GM23248 (cell line): ENCODE data around the gene RABGAP1L. TPM values are rescaled to one million over a fixed set of nuclear protein-coding genes. Genes with fewer than 3 reads are reported as not detected.

Source experiments
- DNase-seq: peaks from one replicate; pipeline ENCODE4 v3.0.0-alpha.2; 2015
- H2AFZ ChIP-seq: fragments of 200-600 bp; sonication (generic); 2 replicates; pipeline ENCODE4 v1.6.1; 2016; ENCODE audit warnings: antibody characterized with exemption
- H3F3A ChIP-seq: fragments of 200-600 bp; sonication (generic); 2 replicates; pipeline ENCODE4 v1.6.1; 2016; ENCODE audit warnings: mild to moderate bottlenecking, antibody characterized with exemption, mixed run types; ENCODE audit not compliant: insufficient read depth
- H3K27ac ChIP-seq: fragments of 200-600 bp; sonication (generic); 2 replicates; pipeline ENCODE4 v1.5.1; 2016; ENCODE audit warnings: mild to moderate bottlenecking
- H3K27me3 ChIP-seq: fragments of 200-600 bp; sonication (generic); replicated peaks from 2 replicates; pipeline ENCODE4 v1.6.1; 2016; ENCODE audit warnings: mild to moderate bottlenecking; ENCODE audit not compliant: insufficient read depth
- H3K36me3 ChIP-seq: fragments of 200-600 bp; sonication (generic); 2 replicates; pipeline ENCODE4 v1.6.1; 2016; ENCODE audit warnings: low read depth, mild to moderate bottlenecking
- H3K4me1 ChIP-seq: fragments of 200-600 bp; sonication (generic); 2 replicates; pipeline ENCODE4 v1.6.1; 2016; ENCODE audit warnings: mild to moderate bottlenecking; ENCODE audit not compliant: insufficient read depth
- H3K4me2 ChIP-seq: fragments of 200-600 bp; sonication (generic); one replicate; pipeline ENCODE4 v1.6.1; 2016; ENCODE audit warnings: mild to moderate bottlenecking; ENCODE audit not compliant: unreplicated experiment
- H3K4me3 ChIP-seq: fragments of 200-600 bp; sonication (generic); 2 replicates; pipeline ENCODE4 v1.5.1; 2016; ENCODE audit warnings: mild to moderate bottlenecking
- H3K79me2 ChIP-seq: fragments of 200-600 bp; sonication (generic); 2 replicates; pipeline ENCODE4 v1.6.1; 2016; ENCODE audit warnings: mild to moderate bottlenecking; ENCODE audit not compliant: insufficient read depth
- H3K9ac ChIP-seq: fragments of 200-600 bp; sonication (generic); 2 replicates; pipeline ENCODE4 v1.6.1; 2016; ENCODE audit warnings: mild to moderate bottlenecking
- H3K9me2 ChIP-seq: fragments of 200-600 bp; sonication (generic); 2 replicates; pipeline ENCODE4 v1.6.1; 2016; ENCODE audit warnings: mixed run types, mild to moderate bottlenecking, moderate library complexity; ENCODE audit not compliant: insufficient read depth
- H3K9me3 ChIP-seq: fragments of 200-600 bp; sonication (generic); one replicate; pipeline ENCODE4 v1.6.1; 2017; ENCODE audit warnings: low read depth
- H4K20me1 ChIP-seq: fragments of 200-600 bp; sonication (generic); 2 replicates; pipeline ENCODE4 v1.6.0; 2016; ENCODE audit not compliant: insufficient read depth
- EZH2 ChIP-seq: fragments of 200-600 bp; sonication (generic); IDR thresholded peaks from 2 replicates; pipeline ENCODE4 v1.6.1; 2018; ENCODE audit warnings: antibody characterized with exemption, mild to moderate bottlenecking; ENCODE audit not compliant: insufficient read depth, poor library complexity, severe bottlenecking
- EZH2phosphoT487 ChIP-seq: fragments of 200-600 bp; sonication (generic); IDR thresholded peaks from 2 replicates; pipeline ENCODE4 v1.6.1; 2018; ENCODE audit warnings: antibody characterized with exemption, moderate library complexity, mild to moderate bottlenecking, low read depth; ENCODE audit not compliant: insufficient read depth
- WGBS, 2 experiments: methylation state at CpG; one replicate each; pipeline ENCODE4 v1.1.6; 2015 to 2017; ENCODE audit warnings: low lambda C conversion rate in 2 of 2, low coverage in 1 of 2; ENCODE audit errors: missing lambda C conversion rate in 2 of 2; 5-methylcytosine and 5-hydroxymethylcytosine counted together
- in situ Hi-C: fragments of 300-500 bp; cut with MboI; formaldehyde crosslinking; loops from 2 replicates; pipeline ENCODE4 v1.15.0; 2020
- polyA plus RNA-seq: library from polyadenylated mRNA; unstranded; fragments of >200 nt; fragmentation: Nextera tagmentation; extraction: Ambion mirVana; gene quantifications from 2 replicates; pipeline ENCODE4 v1.2.1, GENCODE V29; 2016
- total RNA-seq: library from RNA; depleted of rRNA; stranded (reverse); fragments of >200 nt; shearing (Covaris generic); gene quantifications from 2 replicates; pipeline ENCODE4 v1.2.3, GENCODE V29; 2014

The RABGAP1L gene
- total and polyA plus RNA-seq, 2 experiments from 2014 or later, result 13.7 to 21.6 TPM

DNA sequence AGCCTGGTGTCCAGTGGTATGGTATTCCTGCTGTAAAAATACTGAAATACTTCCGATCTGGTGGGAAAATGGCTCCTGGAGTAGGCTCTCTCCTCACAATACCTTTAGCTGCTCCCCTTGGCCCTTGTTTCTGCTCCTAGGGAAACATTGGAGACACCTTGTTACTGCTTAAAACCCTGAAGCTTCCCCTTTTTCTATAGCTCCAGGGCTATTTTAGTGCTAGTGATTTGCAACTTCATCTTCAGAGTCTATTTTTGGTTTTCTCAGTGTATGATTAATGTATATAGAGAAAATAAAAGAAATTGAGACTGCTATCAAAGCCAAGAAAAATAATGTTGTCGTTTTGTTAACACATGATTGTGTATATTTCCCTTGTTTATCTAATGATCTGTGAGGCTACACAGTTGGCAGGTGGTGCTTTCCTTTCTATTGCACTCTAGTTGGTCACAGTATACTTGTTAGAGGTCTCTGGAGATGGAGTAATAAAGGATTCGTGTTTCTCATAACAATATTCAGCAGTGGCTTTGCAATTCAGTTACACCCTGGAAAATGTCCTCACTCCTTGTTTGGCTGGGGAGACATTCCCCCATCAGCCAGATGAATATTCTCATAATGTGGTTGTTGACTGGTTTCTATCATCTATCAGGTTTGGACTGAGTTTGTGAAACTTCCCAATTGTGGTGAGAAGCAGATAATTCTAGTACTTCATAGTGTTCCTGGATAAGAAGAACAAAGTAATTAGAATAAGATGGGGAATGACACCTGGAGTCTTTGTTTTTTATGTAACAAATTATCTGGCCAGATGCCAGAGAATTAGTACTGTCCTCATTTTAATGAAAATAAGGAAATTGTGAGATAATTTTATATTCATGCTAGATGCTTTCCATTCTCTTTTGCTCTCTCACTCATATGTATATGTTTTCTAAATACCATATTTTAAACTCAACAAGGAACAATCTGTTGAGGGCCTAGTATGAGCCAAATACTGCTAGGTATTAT is 795.6 kb downstream of the RABGAP1L start:
- Histone ChIP-seq H3K9me2 (no peaks in the 10 kb centered on the region), H3K36me3 (no peaks in the 10 kb centered on the region), H3F3A (no peaks in the 10 kb centered on the region), H3K9ac (no peak overlapping the region), H3K4me3 (no peak overlapping the region), H4K20me1 (no peaks in the 10 kb centered on the region), H3K4me2 (no peak overlapping the region), H3K27me3 (no peaks in the 10 kb centered on the region), H3K4me1 (no peaks in the 10 kb centered on the region), H3K79me2 (no peaks in the 10 kb centered on the region), H3K27ac (no peak overlapping the region), H2AFZ (no peak overlapping the region), H3K9me3 (no peaks in the 10 kb centered on the region)
- 53 to 60% methylated on average over 3 of the region's 3 CpGs for WGBS, 2 experiments
- no peak for DNase-seq
- in situ Hi-C loops, result no loop called here
- TF ChIP-seq EZH2 (no peak), EZH2phosphoT487 (no peak)

DNA sequence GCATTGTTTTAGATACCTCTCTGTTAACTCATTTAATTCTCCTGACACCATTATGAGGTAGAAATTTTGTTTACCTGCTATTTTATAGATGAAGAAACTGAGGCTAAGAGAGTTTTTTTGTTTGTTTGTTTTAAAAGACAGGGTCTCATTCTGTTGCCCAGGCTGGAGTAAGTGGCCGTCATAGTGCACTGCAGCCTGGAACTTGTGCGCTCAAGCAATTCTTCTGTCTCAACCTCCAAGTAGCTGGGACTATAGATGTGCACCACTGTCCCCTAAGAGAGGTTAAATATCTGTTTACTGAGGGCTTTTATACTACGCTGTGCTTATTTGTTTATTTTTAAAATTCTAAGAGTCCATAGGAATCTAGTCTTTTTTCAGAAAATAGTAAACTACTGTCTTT is 796.8 kb downstream of the RABGAP1L start:
- WGBS, 2 experiments, result 97 to 98% methylated on average over 3 of the region's 3 CpGs
- no peak for DNase-seq
- no peaks in the 10 kb centered on the region for H3K36me3 ChIP-seq
- no peak overlapping the region for H3K27ac ChIP-seq
- in situ Hi-C loops, result no loop called here
- no peaks in the 10 kb centered on the region for H3K9me3 ChIP-seq
- H3K79me2 ChIP-seq, result no peaks in the 10 kb centered on the region
- TF ChIP-seq EZH2, result no peak
- TF ChIP-seq EZH2phosphoT487, result no peak
- H3K9ac ChIP-seq, result no peak overlapping the region
- no peak overlapping the region for H2AFZ ChIP-seq
- no peak overlapping the region for H3K4me3 ChIP-seq
- no peaks in the 10 kb centered on the region for H3F3A ChIP-seq
- no peaks in the 10 kb centered on the region for H4K20me1 ChIP-seq
- H3K9me2 ChIP-seq, result no peaks in the 10 kb centered on the region
- H3K27me3 ChIP-seq, result no peaks in the 10 kb centered on the region
- no peaks in the 10 kb centered on the region for H3K4me1 ChIP-seq
- H3K4me2 ChIP-seq, result no peak overlapping the region

DNA sequence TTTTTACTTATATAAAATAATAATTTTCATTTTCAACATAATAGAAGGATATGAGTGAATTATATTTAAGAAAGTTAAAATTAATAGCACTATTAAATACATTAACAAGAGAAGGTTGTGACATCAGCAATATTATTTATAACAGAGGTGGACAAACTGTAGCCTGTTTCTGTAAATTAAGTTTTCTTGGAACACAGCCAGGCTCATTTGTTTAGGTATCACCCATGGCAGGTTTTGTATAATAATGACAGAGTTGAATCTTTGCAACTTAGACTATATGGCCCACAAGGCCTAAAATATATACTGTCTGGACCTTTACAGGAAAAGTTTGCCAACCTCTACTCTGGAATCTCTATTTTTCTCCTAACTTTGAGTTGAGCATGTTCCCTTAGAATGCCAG is 797.7 kb downstream of the RABGAP1L start:
- H3K9ac ChIP-seq, result no peak overlapping the region
- H3K9me2 ChIP-seq, result no peaks in the 10 kb centered on the region
- no peak overlapping the region for H3K4me2 ChIP-seq
- no peaks in the 10 kb centered on the region for H3K9me3 ChIP-seq
- H4K20me1 ChIP-seq, result no peaks in the 10 kb centered on the region
- H3K4me1 ChIP-seq, result no peaks in the 10 kb centered on the region
- in situ Hi-C loops, result no loop called here
- no peaks in the 10 kb centered on the region for H3F3A ChIP-seq
- H3K79me2 ChIP-seq, result no peaks in the 10 kb centered on the region
- no peak overlapping the region for H2AFZ ChIP-seq
- H3K4me3 ChIP-seq, result no peak overlapping the region
- DNase-seq, result no peak
- no peaks in the 10 kb centered on the region for H3K27me3 ChIP-seq
- H3K36me3 ChIP-seq, result no peaks in the 10 kb centered on the region
- H3K27ac ChIP-seq, result no peak overlapping the region
- TF ChIP-seq EZH2 (no peak), EZH2phosphoT487 (no peak)

DNA sequence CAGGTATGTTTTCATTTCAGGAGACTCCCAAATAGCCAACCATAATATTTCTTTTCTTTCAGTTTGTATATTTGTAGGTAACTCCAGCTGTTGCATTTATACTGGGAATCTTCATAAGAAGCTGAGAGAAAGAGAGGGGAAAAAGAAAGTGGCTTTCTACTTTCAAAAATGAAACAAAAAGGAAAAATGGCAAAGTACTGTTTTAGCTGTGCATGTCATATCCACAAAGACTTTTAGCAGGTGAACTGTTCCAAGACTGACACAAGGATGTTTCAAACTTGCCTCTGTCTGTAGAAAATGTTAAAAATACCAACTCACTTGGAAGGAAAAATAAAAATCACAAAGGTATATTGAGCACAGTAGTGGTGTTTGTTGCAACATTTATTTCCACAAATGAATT is 798.5 kb downstream of the RABGAP1L start:
- H3K4me2 ChIP-seq, result no peak overlapping the region
- no peaks in the 10 kb centered on the region for H3K4me1 ChIP-seq
- no peaks in the 10 kb centered on the region for H3K27me3 ChIP-seq
- H3K9ac ChIP-seq, result no peak overlapping the region
- in situ Hi-C loops, result no loop called here
- DNase-seq, result no peak
- H2AFZ ChIP-seq, result no peak overlapping the region
- no peak overlapping the region for H3K27ac ChIP-seq
- H3K36me3 ChIP-seq, result no peaks in the 10 kb centered on the region
- no peaks in the 10 kb centered on the region for H3K9me3 ChIP-seq
- no peak for TF ChIP-seq EZH2
- no peaks in the 10 kb centered on the region for H3F3A ChIP-seq
- no peaks in the 10 kb centered on the region for H3K79me2 ChIP-seq
- no peak overlapping the region for H3K4me3 ChIP-seq
- no peaks in the 10 kb centered on the region for H3K9me2 ChIP-seq
- H4K20me1 ChIP-seq, result no peaks in the 10 kb centered on the region
